Keratinocyte (primary cell): ENCODE measurements around the gene ADCK1.

ENCODE experiments used
- CTCF ChIP-seq, 3 experiments: IDR thresholded peaks in 1 of 3; conservative IDR thresholded peaks in 1 of 3; optimal IDR thresholded peaks in 1 of 3; 2 replicates in 2 of 3; 3 replicates in 1 of 3; pipeline versions ENCODE3 to v1.5.1; 2011; ENCODE audit warnings: low read length in 3 of 3, mild to moderate bottlenecking in 3 of 3, moderate library complexity in 2 of 3, control low read depth in 1 of 3, inconsistent platforms in 1 of 3; ENCODE audit not compliant: insufficient read depth in 2 of 3; ENCODE audit errors: extremely low read depth in 1 of 3
- EZH2 ChIP-seq: IDR thresholded peaks from one replicate; pipeline ENCODE4 v1.6.1; 2012; ENCODE audit warnings: inconsistent platforms, mild to moderate bottlenecking, low read length, moderate library complexity

- TF ChIP-seq CTCF (optimal IDR thresholded peaks at IDR 0.05 in 1 of 3, IDR thresholded peaks at IDR 0.05 in 1 of 3, conservative IDR thresholded peaks at IDR 0.05 in 1 of 3; ENCODE audit: extremely low read depth in 1 of 3, insufficient read depth in 2 of 3, low read length in 3 of 3) (no peak), EZH2 (no peak)
Observed at GRCh38 chr14:77889971-77890442, 90.1 kb downstream of the ADCK1 start.
